ENCODE data around the gene GOLGA6C.
"Not testable (repeated sequence)": the region's sequence is repeated elsewhere in the genome, so short reads cannot be mapped to it uniquely, and the experiment has no call there.

The GOLGA6C gene, protein sequence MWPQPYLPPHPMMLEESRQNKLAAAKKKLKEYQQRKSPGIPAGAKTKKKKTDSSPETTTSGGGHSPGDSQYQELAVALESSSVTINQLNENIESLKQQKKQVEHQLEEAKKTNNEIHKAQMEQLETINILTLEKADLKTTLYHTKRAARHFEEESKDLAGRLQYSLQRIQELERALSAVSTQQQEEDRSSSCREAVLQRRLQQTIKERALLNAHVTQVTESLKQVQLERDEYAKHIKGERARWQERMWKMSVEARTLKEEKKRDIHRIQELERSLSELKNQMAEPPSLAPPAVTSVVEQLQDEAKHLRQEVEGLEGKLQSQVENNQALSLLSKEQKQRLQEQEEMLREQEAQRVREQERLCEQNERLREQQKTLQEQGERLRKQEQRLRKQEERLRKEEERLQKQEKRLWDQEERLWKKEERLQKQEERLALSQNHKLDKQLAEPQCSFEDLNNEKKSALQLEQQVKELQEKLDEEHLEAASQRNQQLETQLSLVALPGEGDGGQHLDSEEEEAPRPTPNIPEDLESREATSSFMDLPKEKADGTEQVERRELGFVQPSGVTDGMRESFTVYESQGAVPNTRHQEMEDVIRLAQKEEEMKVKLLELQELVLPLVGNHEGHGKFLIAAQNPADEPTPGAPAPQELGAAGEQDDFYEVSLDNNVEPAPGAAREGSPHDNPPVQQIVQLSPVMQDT

GRCh38 chr15:75258034-75258433, at the start of gene GOLGA6C:
Gene GOLGA6C, plus strand, starts transcription at chr15:75258334. Its CDS starts 265 bp downstream, at chr15:75258599.
- in situ Hi-C loops (cut with HindIII; ENCODE audit: low sequenced_read_pairs); H3K4me3 ChIP-seq (ENCODE audit: low read depth, low read length); DNase-seq (ENCODE audit: low read depth, low spot score): not testable (repeated sequence)

GRCh38 chr15:75208501-75209288, 49.4 kb upstream of the GOLGA6C start:
- TF ChIP-seq CTCF (IDR thresholded peaks at IDR 0.05; ENCODE audit: low read depth, low read length): no peak
- no peak overlapping the region for H3K4me3 ChIP-seq (ENCODE audit: low read depth, low read length)
- no peak for DNase-seq (ENCODE audit: low read depth, low spot score)
- in situ Hi-C loops (cut with HindIII; ENCODE audit: low sequenced_read_pairs): no loop called here

DNA sequence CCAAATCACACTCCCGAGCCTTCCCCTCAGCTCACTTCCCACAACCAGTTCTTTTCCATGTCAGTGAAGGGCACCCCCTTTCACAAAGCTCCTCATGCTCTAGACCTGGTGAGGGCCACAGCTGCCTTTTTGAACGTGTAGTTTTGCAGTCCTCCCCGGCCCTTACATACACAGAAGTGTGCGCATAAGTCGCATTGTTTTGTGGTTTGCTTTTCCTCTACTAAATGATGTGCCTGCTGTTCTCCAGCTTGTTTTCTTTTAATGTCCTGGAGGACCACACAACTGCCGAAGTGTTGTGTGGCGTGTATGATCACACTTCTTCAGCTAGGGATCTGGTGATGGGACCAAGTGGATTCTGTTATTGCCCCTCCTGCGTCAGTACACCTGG, 48.9 kb upstream of the GOLGA6C start:
- no peak overlapping the region for H3K4me3 ChIP-seq (ENCODE audit: low read depth, low read length)
- no peak for DNase-seq (ENCODE audit: low read depth, low spot score)
- TF ChIP-seq CTCF (IDR thresholded peaks at IDR 0.05; ENCODE audit: low read depth, low read length): no peak
- in situ Hi-C loops (cut with HindIII; ENCODE audit: low sequenced_read_pairs): no loop called here

GRCh38 chr15:75210811-75211230, 47.3 kb upstream of the GOLGA6C start:
- H3K4me3 ChIP-seq (ENCODE audit: low read depth, low read length): no peak overlapping the region
- TF ChIP-seq CTCF (IDR thresholded peaks at IDR 0.05; ENCODE audit: low read depth, low read length): no peak
- in situ Hi-C loops (cut with HindIII; ENCODE audit: low sequenced_read_pairs): no loop called here
- DNase-seq (ENCODE audit: low read depth, low spot score): no peak

GRCh38 chr15:75211436-75212199, 46.5 kb upstream of the GOLGA6C start:
- H3K4me3 ChIP-seq (ENCODE audit: low read depth, low read length): no peak overlapping the region
- TF ChIP-seq CTCF (IDR thresholded peaks at IDR 0.05; ENCODE audit: low read depth, low read length): no peak
- no peak for DNase-seq (ENCODE audit: low read depth, low spot score)
- in situ Hi-C loops (cut with HindIII; ENCODE audit: low sequenced_read_pairs): no loop called here

- H3K4me3 ChIP-seq (ENCODE audit: low read depth, low read length): no peak overlapping the region
- in situ Hi-C loops (cut with HindIII; ENCODE audit: low sequenced_read_pairs): no loop called here
- no peak for TF ChIP-seq CTCF (IDR thresholded peaks at IDR 0.05; ENCODE audit: low read depth, low read length)
- DNase-seq (ENCODE audit: low read depth, low spot score): no peak
Measured at GRCh38 chr15:75212200-75212858, 45.8 kb upstream of the GOLGA6C start.

Measured in astrocyte of the spinal cord (primary cell).